Activated CD4-positive, alpha-beta T cell treated with anti-CD3 and anti-CD28 coated beads for 24 hours (primary cell): ENCODE measurements around the gene GRM2.

Source experiments
- DNase-seq, 2 donors: peaks; one replicate each; pipeline ENCODE4 v3.0.0-alpha.2; 2020; ENCODE audit warnings: low read depth in 2 of 2

The GRM2 gene

DNA sequence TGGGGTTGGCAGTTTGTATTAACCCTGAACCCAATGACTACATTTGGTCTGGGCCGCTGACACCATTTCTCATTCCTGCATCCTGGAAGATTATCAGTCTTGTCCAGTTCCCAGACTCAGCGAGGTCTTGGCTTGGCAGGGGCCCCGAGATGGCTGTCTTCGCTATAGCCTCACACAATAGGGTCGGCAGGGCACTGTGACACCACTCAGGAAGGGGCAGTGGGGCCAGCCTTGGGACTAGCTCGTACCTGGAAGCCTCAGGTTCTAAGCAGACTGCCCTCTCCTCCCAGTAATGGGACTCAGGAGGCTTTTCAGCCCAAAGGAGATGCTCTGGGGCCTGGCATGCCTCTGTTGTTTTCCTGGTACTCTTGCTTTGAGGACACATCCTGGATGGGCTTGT is 26.7 kb upstream of the GRM2 start:
- DNase-seq, result no peak

DNA sequence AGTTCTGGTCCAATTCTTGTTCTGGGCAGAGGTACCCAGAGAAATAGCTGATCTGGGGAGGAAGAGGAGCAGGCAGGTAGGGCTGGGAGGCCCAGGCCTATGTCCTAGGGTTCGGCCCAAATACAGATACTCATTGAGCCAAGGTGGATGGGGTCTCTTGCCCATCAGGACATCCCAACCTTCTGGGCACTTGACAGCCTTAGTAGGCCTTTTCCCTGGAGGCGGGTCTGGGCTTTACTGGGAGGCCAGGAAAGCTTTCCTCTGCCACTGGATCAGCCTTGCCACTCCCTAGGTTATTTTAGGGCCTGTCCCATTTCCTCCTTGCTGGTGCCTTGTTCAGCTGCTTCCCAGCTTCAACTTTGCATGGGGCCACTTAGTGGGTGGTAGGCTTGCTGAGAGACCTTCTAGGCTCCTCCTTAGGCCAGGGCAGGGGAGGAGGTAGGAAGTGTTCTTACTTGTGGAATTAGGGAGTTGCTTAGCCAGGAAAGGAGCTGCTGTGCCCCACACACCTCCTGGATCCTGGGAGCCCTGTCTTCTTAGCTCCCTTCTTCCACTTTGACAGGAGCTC is 26.1 kb upstream of the GRM2 start:
- no peak for DNase-seq

DNA sequence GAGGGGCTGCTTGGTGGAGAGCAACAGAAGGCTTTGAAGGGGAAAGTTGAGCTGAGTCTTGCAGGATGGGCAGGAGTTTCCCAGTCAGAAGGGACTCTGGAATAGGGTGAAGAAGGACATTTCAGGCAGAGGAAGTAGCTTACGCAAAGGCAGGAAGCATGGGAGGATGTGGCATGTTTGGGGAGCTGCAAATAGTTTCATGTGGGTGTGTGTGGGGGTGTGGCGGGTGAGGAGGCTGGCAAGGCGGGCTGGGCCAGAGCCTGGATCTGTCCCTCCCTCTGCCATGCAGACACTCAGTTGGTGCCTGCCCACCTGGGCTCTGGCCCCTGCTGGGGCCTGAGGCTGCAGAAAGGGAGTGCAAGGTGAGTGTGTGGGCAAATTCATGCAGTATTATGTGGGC is 25.4 kb upstream of the GRM2 start:
- no peak for DNase-seq

DNA sequence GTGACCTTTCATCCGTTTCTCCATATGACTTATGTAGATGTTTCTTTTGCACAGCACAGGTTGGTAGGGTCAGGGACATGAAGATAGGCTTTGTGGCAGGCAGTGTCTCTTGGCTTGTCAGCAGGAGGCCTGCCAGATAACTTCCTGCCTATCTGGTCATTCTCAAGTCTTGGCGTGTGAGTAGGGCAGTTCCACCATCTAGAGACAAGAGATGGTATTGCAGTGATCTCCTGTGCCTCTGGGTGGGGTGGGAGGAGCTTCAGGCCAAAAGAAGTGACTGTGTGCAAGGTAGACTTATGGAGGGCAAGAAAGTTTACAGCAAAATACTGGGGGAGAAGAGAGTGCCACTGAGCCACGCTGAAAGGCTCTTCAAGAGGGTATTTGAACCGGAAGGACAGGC is 24.8 kb upstream of the GRM2 start:
- peak; percentile 35 to 64 for DNase-seq

DNA sequence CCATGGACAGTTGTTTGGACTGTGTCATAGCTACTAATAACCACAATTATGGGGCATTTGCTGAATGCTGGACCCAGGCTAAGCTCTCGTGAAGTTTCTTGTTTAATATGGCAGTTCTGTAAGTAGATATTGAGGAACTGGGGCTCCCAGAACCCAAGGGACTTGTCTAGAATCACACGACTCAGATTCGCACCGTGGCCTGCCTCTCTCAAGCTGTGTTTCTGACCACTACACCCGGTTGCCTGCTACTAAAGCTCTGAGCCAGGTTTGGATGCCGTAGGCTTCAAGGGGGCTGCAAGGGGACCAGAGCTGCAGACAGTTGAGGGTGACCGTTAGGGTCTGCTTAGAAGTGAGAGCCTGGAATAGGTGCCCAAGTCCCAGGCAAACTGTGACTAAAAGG is 24.3 kb upstream of the GRM2 start:
- DNase-seq, result no peak

DNA sequence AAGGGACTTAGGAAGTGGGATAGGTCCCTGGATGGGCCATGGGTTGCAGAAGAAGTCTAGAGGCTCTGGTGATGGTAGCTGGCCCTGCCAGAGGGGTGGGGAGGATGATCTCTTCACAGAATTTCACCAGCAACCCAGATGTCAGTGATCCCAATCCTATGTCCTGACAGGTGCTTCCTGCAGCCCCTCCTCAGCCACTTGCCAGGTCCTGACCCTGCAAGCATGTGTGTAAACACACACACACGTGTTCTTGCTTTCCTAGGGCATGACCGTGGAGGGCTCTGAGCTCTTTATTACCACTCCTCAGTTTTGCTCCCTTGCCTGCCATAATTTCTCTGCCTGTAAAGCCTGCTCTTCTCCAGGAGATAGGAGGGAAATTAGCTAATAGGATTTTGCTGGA is 23.3 kb upstream of the GRM2 start:
- DNase-seq, result no peak

DNA sequence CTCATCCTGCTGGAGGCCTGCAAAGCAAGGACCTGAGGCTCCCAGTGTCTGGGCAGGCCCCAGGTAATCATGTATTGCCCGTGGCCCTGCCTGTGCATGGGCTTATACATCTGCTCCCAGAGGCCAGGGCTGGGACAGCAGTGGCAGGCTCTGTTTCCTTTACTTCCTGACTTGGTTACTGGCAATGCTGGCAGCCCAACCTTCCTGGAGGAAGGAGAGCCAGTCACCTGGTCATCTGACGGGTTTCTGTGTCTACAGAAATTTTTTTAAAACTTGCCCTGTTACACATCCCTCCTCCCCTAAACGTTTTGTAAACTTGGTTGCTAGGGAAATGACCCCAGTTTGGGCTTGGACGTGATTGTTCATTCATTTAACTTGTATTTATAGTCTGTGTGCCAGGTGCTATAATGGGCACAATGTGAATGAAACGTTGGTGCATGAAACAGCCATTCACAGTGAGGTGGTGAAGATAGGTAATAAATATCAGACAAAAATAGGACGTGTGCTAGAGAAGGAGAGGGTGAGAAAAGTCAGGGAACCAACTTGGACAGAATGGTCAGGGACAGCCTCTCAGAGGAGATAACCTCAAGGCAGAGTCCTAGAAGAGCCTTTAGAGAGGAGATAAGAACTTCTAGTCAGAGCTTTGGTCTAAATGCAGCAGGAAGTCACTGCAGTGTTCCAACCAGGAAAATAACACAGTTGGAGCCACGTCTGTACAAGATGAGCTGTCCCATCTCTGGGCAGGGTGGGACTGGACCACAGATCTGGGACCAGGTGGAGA is 21.7 kb upstream of the GRM2 start:
- DNase-seq, result no peak

DNA sequence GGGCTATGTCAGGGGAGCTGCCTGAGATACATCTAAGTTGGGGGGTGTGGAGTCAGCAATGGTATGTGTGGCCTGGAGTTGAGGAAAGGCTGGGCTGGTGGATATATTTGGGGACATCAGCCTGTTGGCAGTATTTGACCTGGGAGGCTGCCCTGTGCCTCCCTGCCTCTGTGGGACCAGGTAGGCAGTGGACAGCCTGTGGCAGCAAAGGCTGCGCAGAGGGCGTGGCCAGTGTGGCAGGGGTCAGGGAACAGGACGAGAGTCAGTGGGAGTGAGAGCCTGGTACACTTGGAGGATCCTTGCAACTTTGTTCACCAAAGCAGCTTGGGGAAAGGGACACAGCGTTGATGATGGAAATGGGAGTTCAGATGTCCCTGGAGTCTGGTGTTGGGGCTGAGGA is 20.8 kb upstream of the GRM2 start:
- no peak for DNase-seq

DNA sequence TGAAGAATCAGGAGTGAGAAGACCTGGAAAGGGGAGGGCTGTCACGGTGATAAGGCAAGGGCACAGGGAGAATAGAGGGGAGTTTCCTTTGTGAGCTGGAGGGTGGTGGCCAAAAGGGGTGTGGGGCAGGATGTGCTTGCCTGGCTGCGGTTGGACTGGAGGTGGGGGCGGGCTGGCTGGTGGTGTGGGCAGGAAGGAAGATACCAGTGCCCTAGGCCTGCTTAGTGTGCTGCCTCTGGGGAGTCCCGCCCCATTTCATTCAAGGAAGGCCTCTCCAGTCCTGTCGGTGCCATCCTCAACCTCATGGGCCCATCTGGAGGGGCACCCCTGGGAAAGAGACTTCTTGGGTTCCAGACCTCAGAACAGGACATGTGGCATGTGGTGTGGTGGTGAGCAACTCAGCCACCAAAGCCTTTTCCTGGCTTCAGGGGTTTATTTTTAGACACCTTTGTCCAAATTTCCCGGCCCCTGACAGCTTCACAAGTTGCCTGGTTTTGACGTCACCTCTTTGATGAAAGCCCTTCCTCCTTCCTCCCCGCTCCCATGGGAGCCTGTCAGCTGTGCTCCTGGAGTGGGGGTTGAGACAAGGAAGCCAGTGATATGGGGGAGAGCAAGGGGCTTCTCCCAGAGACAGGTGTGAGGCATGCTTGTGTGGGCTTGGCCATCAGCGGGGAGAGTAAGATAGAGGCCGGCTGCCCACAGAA is 20.2 kb upstream of the GRM2 start:
- peak; percentile 46 to 74 for DNase-seq

DNA sequence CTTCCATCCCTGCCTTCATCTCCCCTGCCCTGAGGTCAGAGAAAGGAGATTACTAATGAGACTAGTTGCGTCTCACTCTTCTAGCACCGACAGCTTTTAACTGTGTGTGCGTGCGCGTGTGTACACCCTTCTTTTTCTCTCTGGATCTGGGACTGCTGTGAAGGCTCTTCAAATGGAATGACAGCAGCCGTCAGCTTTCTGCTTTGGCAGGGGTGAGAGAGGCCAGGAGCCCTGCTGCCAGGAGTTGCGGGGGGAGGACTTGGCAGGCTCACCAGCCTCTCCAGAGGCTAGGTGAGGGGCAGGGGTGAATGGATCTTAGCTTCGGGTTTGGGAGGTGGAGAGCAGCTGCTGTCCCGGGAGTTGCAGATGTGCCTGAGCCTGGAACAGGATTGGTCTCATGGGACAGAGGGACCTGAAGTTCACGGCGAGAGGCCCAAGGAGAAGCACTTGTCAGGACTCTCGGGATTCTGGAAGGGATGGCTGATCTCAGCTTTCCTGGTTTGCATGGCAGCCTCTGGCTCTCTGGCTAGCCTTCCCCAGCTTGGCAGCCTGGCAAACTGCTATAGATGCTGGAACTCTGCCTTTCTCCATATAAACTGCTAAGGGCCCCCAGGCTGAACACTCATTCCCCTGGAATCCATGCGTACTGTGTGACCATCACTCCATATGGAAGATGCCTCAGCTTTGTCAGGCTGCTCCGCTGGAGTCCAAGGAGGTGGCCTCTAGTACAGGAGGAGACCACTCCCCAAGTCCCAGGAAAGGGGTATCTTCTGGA is 19.2 kb upstream of the GRM2 start:
- no peak for DNase-seq

DNA sequence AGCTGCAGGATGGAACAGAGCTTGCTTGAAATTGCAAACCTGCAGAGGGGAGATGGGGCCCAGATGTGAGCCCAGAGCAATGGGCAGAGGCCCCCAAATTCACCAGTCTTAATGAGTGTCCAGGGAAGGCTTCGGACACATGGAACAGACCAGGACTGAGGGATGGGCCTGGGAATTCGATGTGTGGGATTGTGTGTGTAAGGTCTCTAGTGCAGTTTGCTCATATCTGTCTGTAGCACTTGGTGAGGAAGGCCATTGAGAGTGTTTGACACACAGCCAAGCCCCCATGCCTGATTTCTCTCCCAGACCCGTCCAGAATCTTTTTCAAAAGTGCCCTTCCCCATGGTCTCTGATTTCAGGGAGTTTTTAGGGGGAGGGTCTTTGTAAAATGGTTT is 18.7 kb upstream of the GRM2 start:
- DNase-seq, result no peak

DNA sequence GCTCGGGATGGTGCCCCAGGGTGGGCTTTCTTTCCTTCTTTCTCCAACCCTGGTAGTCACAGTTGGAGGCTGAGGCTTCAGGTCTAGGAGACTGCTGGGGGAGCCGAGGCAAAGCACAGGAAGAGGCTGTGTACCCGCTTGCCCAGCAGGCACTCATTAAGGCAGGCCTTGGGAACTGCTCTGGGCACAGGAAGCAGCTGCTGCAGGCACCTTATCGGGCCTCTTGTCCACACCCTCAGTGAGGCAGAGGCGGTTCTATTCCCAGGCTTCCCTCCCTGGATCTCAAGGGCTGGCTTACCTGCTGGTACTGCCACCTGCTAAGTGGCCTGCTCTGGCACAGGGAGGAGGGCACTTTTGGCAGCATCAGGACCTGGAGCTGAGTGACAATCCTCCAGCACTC is 15.8 kb upstream of the GRM2 start:
- DNase-seq, result no peak

DNA sequence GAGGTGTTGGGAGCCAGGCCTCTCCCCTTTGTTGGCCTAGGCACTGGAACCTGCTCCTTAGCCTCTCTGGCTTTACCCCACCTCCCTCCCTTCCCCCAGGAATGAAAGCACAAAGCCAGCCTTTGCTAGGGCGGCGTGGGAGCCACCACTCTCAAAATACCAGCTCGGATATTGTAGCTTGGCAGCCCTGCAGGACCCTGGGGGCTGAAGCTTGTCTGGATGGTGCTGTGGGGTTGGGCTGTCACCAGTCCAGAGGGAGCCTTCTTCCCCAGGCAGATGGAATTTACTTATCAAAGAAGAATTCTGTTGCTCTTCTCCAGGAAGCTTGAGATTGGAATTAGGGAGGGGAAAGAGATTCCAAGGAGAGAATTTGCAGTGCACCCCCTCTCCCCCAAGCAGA is 14.9 kb upstream of the GRM2 start:
- no peak for DNase-seq

DNA sequence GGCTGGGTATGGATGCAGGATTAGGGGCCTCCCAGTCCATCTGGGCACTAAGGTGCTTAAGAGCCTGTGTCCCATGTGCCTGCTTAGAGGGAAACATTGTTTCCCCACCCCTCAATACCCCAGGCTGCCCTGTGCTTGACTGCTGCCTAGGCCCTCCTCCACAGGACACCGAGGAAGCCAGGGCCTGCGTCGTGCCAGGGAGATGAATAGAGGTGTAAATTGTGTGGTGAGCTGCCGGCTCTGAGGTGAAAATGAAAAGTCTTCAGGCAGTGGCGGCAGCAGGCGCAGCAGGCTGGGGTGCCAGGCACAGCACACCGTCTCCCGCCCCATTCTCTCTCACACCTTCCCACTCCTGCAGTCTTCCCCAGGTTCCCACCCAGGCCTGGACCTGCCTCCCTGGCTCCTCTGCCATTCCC is 13.9 kb upstream of the GRM2 start:
- DNase-seq, result no peak

DNA sequence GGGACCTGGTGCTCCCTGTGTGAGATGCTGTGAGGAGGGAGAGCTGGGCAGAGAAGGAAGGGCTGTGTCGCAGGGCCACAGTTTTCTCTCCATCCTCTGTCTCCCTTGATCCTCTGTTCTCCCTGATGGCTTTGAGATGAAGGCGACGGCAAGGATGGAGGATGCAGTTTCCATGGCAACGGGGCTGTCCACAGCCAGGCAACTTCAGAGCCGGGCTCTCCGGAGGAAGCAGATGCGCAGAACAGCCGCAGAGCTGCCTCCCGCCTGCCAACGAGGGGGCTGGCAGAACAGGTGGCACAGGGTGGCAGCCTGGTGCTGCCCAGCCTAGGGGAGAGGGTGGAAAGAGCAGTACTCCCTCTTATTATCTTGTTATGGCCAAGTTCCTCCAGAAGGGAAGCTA is 9.9 kb upstream of the GRM2 start:
- no peak for DNase-seq

DNA sequence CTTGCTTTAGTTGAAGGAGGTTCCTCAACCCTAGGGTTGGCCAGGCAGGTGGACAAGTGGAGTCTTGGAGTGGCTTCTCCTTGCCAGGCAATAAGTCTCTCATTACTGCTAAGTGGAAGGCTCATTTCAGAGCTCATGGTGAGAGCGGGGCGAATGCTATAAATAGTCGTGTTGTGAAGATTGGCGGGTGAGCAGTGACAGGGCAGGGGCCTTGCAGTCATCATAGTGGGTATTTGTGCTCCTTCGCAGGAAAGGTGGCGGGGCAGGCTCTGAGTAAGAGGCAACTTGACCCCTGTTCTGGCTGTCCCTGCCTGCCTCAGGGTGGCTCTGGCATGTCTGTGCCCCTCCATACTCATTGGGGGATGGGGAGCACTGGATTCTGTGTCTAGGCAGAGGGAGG is 8.7 kb upstream of the GRM2 start:
- no peak for DNase-seq

DNA sequence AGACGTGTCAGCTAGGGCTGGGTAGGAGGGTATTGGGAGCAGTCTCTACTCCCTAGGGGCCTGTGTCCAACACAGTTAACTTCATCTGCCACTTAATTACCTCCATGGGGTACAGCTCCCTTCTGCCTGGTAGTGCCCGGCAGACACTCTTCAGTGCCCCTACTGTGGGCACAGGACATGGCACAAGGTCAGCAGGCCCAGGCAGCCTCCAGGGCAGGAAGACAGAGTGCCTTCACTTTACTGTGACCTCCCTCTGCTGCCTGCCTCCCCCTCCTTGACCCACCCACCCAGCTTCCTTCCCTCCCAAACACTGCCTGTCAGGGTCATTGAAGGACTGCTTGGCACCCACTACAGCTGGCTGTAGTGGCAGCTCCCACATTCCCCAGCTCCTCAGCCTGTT is 6.5 kb upstream of the GRM2 start:
- no peak for DNase-seq

DNA sequence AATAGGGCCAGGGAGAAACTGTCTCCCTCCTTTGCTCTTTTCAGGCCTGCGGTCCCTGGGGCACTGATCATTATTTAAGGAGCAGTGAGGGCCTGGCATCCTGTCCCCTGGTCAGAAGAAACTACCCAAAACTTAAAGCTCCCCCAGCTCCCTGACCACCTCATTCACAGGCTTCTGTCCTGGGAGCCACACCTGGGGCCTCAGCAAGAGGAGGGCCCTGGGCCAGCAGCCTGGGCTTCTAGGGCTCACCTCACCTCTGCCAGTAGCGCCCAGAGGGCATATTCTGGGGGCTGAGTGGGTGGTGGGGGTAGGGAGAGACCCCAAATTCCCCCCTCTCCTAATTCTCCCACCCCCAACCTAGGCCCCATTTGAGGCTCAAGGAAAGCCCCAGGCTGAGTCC is 4.7 kb upstream of the GRM2 start:
- DNase-seq, result no peak

DNA sequence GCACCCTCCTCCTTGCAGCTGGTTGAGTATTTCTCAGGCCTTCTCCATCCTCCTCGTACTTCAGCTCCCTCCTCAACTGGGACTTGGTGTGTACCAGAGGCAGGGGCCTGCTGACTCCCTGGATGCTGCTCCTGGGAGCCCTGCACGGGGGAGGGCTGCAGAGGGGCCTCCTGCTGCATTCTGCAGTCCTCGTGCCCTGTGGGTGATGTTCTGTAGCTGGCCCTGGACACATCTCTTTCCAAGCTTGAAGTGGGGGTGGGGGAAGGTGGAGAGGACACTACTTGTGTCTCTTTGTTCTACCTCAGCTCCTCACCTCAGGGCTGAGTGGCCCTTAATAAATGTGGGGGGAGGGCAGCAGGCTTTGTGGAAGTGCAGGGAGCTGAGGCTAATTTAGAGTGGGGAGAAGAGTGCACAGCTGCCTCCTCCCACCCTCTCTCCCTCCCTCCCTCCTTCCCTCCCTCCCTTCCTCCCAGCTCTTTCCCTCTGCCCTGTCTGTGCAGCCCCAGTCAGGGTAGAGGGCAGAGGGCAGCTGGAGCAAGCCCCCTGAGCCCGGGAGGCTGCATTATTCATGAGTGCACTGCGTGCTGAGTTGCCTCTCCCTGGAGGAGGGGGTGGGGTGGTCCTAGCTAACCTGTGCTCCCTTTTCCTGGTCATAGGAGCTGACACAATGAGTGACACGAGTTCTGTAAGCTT is 3.7 kb upstream of the GRM2 start:
- DNase-seq, result no peak

DNA sequence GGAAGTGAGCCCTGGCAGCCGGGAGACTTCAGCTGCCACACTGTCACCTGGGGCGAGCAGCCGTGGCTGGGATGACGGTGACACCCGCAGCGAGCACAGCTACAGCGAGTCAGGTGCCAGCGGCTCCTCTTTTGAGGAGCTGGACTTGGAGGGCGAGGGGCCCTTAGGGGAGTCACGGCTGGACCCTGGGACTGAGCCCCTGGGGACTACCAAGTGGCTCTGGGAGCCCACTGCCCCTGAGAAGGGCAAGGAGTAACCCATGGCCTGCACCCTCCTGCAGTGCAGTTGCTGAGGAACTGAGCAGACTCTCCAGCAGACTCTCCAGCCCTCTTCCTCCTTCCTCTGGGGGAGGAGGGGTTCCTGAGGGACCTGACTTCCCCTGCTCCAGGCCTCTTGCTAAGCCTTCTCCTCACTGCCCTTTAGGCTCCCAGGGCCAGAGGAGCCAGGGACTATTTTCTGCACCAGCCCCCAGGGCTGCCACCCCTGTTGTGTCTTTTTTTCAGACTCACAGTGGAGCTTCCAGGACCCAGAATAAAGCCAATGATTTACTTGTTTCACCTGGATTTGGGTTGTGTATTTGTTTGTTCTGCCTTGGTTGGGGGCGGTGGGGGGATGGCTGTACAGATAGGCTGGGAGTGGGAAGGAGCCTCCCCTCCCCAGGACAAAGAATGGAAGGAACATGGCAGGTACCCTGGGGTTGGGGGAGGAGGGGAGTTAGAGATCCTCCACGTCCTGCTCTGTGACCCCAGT is 2.9 kb upstream of the GRM2 start:
- no peak for DNase-seq

DNA sequence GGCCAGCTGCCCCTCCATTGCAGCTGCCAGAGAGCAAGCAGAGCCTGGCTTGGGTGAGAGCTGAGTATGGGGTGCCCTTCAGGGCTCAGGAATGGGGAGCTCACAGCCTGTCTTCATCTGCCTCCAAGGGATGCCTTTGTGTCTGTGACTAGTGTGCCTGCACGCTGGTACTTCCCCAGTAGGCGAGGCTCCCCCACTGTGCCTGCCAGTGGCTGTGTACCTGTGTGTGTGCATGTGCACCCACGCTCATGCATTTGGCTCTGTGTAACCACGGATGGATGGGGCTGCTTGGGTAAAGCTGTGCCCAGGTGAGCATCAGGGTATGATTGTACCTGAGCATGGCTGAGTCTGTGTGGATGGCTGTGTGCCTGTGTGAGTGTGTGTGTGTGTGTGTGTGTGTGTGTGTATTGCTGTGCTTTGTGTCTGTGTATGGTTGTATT is 2.3 kb upstream of the GRM2 start:
- no peak for DNase-seq
